ENCODE results near the gene PPM1M.

The PPM1M gene

DNA sequence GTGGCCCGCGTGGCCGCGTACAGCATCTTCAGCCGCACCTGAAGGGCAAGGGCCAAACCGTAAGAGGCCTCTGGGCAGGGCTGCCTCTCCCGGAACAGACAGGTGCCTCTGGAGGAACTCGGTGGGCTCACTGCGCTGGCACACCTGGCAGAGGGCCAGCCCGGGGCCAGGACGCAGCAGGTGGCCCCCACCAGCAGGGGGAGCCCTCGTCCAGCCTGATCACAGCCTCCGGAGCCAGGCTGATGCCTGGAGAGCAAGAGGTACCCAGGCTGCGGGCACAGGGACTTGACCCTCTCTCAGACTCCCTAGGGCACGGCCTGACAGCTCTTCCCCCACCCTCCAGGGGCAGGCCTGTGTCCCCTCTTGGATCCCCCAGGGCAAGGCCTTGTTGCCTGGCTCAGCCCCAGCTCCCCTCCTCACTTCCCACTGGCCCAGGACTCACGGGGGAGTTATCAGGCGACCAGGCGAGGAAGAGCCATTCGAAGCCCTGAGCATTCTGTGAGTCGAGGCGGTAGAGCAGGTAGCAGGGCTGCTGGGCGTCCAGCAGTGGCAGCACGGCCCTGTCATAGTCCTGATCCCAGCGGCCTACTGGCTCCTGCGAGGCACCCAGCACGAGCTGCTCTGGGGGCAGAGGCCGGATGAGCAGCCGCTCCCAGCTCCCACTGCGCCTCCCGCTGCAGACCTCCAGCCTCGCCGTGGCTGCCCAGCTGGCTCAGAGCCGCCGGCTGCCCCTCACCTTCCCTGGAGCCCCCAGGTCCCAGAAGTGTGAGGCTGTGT lies 13.9 kb upstream of the PPM1M start:
- peak; percentile 99 for DNase-seq

- no peak for DNase-seq
Measured at GRCh38 chr3:52232279-52233107, 13.1 kb upstream of the PPM1M start.

DNA sequence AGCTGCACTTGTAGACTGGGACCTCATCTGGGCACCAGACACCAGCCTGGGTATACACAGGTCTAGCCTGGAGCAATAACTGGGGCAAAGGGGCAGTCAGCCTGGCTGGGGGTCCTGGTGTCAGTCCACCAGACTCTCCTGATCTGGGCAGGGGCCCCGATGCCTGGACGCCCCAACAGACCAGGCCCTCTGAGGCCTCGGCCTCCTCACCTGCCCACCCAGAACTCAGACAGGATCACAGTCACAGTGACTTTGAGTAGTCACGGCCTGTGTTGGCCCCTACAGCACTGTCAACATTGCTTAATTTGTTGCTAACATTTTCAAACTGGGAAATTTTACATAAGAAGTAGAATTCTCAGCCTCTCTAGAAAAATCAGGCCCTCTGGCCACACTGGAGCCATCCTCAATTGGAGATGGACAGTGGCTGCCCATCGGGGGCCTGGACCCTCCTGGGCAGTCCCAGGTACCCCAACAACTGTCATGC lies 12.4 kb upstream of the PPM1M start:
- no peak for DNase-seq

DNA sequence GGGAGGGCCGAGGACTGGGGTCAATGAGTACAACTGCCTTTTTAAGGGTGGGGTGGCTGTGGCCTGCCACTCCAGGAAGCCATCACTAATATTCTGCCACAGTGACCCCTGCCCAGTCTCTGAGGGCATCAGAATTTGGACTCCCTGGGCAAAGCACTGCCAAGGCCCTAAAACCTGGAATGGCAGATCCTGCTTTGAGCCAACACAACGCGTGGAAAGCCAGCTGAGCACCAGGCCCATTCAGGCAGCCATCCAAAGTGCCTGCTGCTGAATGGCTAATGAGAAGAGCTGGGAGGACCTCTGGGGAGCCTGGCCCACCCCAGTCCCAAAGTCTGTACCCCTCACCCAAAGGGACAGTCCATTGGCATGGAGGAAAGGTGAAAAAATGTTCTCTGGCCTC lies 11.6 kb upstream of the PPM1M start:
- no peak for DNase-seq

DNA sequence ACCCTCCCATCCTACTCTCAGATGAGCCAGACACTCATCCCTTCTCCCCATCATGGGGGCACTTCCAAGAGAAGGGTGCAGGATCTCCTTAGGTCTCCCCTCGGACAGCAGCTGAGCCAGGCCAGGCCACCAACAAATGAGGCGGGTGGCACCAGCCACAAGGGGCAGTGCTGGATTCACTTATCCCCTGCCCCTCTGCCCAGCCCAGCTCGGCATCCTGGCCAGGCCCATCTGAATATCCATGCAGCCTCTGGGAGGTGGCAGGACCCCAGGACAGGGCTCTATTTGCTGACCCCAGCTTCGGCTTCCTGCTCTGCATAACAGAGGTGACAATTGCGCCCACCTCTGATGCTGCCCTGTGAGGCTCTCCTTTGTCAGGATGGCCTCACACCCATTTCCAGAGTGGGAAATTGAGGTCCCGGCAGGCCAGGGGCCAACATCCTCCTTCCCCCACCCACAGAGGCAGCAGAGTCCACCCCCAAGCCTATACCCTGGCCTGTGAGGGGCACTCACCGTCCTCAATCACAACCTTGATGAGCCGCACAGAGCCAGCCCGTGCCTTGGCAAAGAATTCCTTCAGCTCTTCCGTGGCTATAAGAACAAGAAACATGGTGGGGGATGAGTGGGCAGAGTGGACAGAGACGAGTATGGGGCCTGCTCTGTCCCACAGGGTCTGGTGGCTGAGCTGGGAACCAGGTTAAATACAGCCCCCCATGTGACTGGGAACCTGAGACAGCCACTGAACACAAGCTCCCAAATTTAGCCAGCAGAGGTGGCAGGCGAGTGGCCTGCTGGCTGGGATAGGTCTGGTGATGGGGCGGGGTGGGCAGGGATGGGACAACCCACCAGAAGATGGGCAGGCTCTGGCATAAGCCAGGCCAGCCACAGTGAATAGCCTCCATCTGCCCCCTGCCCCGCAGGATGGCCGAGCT lies 10.8 kb upstream of the PPM1M start:
- no peak for DNase-seq

GRCh38 chr3:52236424-52236886 lies 9.1 kb upstream of the PPM1M start:
- no peak for DNase-seq

GRCh38 chr3:52237006-52237656 lies 8.4 kb upstream of the PPM1M start:
- DNase-seq, result no peak

DNA sequence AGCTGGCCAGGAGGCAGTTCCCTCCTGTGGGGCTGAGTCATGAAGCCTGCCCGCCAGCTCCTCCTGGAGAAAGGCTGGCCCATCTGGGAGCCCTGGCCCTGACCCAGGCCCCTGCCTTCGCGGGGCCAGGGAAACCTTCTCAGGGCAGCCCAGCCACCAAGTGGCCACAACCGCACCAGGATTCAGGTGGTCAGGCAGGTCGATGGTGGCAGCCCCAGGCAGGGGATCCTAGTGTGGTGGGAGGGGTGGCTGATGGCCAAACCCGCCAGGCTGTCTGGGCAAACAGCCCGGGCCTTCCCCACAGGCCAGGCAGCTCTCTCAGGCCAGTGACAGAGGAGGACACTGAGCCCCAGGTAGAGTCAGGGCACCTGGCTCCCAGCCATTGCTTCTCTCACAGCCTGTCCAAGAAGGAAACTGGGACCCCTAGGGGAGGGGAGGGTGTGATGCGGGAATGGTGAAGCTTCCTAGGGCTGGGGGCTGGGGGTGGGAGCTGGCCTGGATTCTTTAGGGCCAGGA lies 7.8 kb upstream of the PPM1M start:
- DNase-seq, result no peak

GRCh38 chr3:52238193-52238760 lies 7.3 kb upstream of the PPM1M start:
- DNase-seq, result no peak

DNA sequence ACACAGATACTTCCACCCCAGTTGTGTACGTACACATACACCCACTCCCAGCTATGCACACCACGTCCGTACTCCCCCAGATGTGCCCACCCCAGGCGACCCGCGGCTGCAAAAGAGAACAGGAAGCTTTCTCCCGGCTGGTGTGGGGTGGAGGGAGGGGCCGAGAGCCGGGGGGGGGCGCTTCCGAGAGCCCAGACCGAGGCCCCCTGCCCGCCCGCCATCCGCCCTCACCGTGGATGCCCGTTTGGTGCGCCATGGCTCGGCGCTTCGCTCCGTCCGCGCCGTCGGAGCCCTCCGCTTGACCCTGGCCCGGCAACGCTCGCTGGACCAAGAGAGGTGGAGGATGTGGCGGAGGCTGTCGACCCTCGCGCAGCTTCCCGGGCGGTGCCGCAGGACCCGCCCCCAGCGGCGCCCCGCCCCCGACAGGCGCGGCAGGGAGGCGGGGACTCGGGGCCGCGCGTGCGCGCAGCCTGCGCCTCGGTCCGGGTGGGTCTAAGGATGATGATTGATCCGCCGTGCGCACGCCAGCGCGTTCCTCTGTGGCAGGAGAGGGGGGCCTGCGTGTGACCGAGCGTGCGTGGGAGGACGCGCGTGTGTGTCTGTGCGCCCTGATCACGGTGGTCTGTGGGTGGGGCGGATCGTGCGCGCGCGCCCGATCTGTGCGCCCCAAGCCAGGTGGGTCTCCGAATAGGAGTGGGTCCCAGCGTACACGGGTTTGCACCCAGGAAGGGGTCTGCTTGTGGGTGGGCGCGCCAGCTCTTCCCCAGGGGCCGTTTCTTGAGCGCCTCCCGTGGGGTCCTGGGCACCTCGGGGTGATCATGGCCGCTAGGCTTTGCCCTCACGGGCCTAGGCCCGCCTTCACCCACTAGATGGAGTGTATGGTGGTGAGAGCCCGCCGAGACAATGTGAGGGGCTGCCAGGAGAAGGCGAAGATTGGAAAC lies 6.5 kb upstream of the PPM1M start, which contains the start of gene TWF2:
TWF2 (minus strand) TSS at position 398 of the 941 bp plus-strand sequence; CDS start at position 256, 142 bp downstream.
- peak; percentile 95 for DNase-seq

DNA sequence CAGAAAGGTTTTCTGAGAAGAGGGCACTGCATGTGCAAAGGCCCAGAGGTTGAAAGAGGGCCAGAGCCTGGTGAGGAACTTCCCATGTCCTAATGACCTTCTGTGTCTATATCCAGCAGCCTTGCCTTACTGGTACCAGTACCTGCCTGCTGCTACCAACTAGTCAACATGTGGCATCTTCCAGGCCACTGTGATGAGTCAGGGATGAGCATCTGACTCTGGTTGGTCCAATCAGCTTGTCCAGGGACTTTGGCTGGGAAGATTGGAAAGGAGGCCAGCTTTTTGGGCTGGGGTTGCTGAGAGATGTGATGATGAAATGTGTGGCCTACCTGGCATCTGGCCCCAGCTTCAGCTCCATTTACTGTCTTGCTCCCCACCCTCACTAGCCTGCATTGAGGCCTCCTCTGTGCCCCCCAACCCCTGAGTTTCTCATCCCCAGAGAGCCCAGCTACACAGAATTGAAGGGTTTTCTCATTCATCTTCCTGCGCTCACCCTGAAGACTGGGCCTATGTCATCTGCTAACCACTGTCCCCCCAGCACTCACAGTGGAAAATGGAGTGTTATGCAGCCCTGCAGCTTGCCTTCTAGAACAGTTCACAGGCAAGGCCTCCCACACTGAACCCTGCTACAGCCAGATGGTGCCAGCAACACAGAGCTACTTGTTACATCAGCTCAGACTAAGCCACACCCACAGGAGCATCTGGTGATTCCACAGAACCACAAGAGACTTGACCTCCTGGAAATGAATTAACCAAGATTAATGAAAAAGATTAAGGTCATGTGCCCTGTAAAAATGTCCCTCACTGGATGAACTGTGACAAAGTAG lies 5.3 kb upstream of the PPM1M start:
- peak; percentile 78 for DNase-seq

- DNase-seq, result no peak
Measured at GRCh38 chr3:52240886-52241370, 4.6 kb upstream of the PPM1M start.

DNA sequence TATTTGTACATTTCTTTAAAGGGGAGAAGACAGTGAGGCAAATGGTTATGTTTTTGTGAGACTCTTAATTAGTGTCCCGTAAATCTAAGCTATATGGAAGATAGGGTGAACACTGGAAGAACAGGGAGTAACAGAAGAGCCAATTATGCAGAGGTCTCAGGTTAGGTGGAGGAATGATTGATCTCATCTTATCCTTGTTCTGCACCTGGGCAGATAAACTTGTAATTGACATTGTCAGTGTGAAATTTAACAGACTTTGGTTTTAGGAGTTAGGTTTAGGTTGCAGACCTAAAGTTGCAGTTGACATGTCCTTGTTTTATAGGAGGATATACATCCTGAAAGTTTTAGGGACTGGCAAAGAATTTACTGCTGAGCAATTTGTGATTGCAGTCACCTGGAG lies 3.5 kb upstream of the PPM1M start:
- DNase-seq, result no peak

DNA sequence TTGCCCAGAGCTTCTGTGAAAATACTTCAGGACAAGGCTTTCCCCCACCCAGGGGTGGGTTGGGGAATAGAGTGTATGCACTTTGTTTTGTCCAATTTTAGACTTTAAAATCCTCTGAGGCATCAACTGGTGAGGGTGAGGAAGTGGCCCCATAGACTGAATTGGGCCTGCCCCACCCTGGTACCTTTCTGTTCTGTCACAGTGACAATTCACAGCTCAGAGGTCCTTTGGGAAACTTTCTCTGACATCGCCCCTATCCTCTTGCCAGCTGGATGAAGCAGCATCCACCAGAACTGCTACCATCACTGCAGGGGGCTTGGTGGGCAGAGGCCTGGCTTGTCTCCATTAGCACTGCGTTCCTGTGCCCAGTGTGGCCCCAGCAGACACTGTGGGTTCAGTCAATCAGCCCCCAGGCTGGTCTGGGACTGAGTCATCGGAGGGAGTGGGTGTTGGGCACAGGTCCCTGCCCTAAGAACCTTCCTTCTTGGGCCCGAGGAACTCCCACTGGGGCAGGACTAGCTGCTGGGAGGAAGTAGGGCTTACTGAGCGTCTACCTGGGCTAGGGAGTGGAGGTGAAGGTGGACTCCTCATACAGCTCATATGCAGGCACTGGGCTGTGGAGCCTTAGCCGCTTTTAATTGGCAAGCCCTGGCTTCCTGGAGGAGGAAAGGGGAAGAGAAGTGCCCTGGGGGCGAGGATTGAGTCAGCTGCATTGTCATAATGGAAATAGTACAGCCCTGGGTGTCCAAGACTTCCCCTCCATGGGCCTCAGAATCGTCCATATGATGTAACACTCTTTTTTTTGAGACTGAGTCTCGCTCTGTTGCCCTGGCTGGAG lies 1.5 kb upstream of the PPM1M start:
- DNase-seq, result peak; percentile 72

DNA sequence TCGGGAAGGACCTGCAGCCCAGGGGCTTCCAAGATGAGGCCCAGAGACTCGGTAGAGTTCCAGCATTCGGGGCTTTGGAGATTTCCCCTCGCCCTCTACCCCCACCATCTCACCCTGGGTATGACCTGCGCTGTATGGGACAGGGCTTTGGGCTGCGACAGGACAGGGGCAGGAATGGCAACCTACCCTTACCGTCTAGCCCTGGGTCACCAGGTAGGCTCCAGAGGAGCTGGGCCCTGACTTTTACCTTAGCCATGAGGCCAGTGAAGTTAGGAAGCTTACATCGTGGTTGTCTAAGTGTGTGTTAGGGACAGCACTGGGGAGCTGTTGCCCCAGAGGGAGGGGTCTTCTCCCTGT lies 683 bp downstream of the PPM1M start:
- DNase-seq, result no peak

DNA sequence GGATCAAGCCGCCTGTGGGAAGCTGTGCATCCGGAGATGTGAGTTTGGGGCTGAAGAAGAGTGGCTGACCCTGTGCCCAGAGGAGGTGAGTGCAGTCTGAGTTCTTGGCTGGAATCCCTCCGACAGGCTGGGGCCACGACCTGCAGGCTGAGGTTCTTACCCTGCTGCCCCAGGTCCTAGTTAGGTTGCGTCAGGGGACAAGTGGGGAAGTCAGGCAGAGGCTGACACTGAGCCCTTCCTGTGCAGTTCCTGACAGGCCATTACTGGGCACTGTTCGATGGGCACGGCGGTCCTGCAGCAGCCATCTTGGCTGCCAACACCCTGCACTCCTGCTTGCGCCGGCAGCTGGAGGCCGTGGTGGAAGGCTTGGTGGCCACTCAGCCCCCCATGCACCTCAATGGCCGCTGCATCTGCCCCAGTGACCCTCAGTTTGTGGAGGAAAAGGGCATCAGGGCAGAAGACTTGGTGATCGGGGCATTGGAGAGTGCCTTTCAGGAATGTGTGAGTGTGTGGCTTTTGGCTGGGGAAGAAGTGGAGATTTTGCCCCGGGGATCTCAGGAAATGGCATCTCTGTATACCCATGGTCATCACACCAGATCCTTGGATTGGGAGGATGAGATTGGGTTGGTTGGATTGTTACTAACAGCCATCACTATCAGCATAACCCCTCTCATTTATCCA lies 1.3 kb downstream of the PPM1M start:
- DNase-seq, result peak; percentile 63

DNA sequence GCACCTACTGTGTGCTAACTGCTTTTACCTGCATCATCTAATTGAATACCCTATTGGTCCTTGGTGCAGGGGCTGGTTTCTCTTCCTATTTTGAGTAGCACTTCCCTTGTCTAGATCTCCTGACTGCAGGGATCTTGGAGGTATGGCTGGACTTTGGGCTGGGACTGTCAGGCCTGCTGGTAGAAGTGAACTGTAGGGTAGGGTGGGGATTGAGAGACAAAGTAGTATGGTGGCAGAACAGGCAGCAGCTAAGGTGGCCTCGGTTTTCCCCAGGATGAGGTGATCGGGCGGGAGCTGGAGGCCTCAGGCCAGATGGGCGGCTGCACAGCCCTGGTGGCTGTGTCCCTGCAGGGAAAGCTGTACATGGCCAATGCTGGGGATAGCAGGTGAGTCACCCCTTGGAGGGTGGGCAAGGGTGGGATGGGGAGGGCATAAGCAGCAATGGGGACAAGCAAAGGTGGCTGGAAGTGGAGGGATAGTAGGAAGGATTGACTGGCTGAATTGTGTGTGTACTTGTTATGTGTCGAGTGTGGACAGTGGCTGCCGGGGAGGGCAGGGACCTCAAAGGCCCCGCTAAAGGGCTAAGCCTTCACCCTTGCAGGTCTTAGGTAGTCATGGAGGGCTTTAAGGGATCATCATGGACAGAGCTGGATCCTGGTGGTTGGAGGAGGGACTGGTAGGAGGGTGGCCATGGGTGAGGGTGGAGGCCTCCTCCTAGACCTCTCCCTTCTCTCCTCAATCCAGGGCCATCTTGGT lies 2.0 kb downstream of the PPM1M start:
- DNase-seq, result peak; percentile 49

Data from activated CD8-positive, alpha-beta memory T cell treated with anti-CD3 and anti-CD28 coated beads, Interleukin-2, amount 50 U/mL, for 48 hours (primary cell).